ENCODE results near the gene RHNO1.
"Not testable (repeated sequence)": the region's sequence is repeated elsewhere in the genome, so short reads cannot be mapped to it uniquely, and the experiment has no call there.

Gene RHNO1

DNA sequence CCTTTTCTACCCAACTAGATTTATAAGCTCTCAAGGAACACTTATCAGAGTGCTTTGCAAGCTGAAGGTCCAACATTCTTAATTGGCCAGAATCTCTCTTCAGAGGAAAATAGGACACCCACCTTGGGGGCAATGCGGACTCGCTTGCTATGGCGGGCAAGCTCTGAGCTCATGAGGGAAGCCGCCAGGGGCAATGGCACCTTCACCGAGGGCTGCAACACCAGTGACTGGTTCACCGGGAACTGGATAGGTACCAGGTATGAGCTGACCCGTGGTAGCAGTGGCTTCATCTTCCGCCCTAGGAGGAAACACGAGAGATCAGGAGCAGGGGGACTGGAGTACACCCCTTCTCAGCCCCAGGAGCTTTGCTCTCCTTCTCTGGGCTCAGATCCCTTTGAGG, 12.8 kb upstream of the RHNO1 start:
- no peak for DNase-seq (ENCODE audit: extremely low spot score)
- POLR2A ChIA-PET, result no interaction called here
- TF ChIP-seq, protein P1, sequence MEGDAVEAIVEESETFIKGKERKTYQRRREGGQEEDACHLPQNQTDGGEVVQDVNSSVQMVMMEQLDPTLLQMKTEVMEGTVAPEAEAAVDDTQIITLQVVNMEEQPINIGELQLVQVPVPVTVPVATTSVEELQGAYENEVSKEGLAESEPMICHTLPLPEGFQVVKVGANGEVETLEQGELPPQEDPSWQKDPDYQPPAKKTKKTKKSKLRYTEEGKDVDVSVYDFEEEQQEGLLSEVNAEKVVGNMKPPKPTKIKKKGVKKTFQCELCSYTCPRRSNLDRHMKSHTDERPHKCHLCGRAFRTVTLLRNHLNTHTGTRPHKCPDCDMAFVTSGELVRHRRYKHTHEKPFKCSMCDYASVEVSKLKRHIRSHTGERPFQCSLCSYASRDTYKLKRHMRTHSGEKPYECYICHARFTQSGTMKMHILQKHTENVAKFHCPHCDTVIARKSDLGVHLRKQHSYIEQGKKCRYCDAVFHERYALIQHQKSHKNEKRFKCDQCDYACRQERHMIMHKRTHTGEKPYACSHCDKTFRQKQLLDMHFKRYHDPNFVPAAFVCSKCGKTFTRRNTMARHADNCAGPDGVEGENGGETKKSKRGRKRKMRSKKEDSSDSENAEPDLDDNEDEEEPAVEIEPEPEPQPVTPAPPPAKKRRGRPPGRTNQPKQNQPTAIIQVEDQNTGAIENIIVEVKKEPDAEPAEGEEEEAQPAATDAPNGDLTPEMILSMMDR (IDR thresholded peaks at IDR 0.05; ENCODE audit: control extremely low read depth, extremely low read depth, low read depth, missing control alignments), result no peak
- CTCF ChIA-PET, result interaction anchor here (1.0 to 3.4 kb wide), 3 partner anchors 10 to 21 kb away, joined by 3 to 23 read pairs (median 6); no protein-coding TSS in a partner anchor

GRCh38 chr12:2868986-2869632, 7.9 kb upstream of the RHNO1 start:
- CTCF ChIA-PET, result interaction anchor here (1.0 to 3.3 kb wide), 4 partner anchors 8 to 75 kb away, joined by 3 to 18 read pairs (median 3); partner anchors contain the start of genes FOXM1 and RHNO1
- DNase-seq (ENCODE audit: extremely low spot score); POLR2A ChIA-PET: not testable (repeated sequence)

DNA sequence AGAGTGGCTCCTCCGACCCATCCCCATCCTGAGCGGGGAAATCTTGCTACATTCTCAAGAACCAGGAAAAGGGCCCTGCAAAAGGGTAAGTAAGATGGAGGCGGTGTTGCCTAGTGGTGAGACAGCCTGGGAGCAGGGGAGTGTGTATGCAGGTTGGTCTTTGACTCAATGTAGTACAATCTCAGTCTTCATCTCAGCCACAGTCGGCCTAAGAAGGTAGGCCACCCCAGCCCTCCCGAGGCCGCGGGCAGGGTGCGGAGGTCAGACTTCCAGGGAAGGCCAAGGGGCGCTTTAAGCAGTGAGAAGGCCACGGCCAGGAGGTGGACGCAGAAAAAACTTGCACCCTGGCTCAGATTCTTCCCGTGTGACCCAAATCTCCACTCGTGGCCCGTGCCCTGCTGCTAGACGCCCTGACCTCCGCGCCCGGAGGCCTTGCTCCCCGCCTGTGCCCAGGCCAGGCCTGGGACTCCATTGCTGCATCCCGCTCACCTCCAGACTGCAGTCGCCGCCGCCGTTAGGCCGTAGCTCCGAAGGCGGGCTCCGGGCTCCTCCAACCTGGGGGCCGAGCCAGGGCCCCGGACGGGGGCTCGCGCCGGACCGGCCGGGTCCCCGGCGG, 484 bp upstream of the RHNO1 start:
- TF ChIP-seq, protein P1 (IDR thresholded peaks at IDR 0.05; ENCODE audit: control extremely low read depth, extremely low read depth, low read depth, missing control alignments), result no peak
- CTCF ChIA-PET, result interaction anchor here (1.0 to 1.4 kb wide), 4 partner anchors 8 to 157 kb away, joined by 3 to 5 read pairs (median 4); no protein-coding TSS in a partner anchor
- DNase-seq (ENCODE audit: extremely low spot score), result peak; percentile 43
- POLR2A ChIA-PET, result interaction anchor here (1.0 to 1.4 kb wide), 2 partner anchors 9 to 80 kb away, joined by 3 to 4 read pairs; no protein-coding TSS in a partner anchor

DNA sequence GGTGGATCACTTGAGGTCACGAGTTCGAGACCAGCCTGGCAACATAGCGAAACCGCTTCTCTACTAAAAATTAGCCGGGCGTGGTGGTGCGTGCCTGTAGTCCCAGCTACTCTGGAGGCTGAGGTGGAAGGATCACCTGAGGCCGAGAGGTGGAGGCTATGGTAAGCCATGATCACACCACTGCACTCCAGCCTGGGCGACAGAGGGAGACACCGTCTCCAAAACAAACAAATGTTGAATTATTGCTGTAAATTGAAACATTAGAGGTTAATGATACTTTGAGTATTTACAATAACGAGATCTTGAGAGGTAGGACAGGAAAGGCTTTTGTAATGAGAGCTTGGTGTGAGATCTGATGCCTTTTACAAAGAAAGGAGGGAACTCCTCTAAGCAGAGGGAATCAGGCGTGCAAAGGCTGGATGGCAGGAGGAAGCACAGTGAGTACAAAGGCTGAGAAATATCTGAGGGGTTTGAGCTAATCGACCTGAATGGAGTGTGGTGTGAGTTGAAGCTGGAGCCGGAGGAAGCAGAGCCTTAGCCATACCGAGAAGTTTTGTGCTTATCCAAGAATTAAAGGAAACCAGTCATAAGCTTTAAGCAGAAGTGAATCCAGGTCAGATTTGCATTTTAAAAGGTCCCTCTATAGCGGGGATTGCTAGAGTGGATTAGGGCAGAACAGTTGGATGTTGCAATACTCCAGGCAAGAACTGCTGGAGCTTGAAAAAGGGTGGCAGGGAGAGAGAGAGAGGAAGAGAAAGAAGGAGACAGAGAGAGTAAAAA, 1.1 kb downstream of the RHNO1 start:
- TF ChIP-seq, protein P1 (IDR thresholded peaks at IDR 0.05; ENCODE audit: control extremely low read depth, extremely low read depth, low read depth, missing control alignments), result no peak
- CTCF ChIA-PET, result interaction anchor here (1.3 to 2.0 kb wide), 5 partner anchors 9 to 156 kb away, joined by 3 to 9 read pairs (median 3); partner anchors contain the start of genes FKBP4 and TULP3
- POLR2A ChIA-PET, result interaction anchor here (1.0 to 1.4 kb wide), 4 partner anchors 11 to 83 kb away, joined by 3 to 4 read pairs (median 3); partner anchors contain the start of genes FKBP4 and TULP3
- no peak for DNase-seq (ENCODE audit: extremely low spot score)

GRCh38 chr12:2879853-2880252, 2.8 kb downstream of the RHNO1 start:
- TF ChIP-seq, protein P1 (IDR thresholded peaks at IDR 0.05; ENCODE audit: control extremely low read depth, extremely low read depth, low read depth, missing control alignments), result no peak
- DNase-seq (ENCODE audit: extremely low spot score), result no peak
- CTCF ChIA-PET, result interaction anchor here (2.1 kb wide), 1 partner anchor 10 kb away, joined by 8 read pairs; the partner anchor contains the start of gene TULP3
- POLR2A ChIA-PET, result no interaction called here

DNA sequence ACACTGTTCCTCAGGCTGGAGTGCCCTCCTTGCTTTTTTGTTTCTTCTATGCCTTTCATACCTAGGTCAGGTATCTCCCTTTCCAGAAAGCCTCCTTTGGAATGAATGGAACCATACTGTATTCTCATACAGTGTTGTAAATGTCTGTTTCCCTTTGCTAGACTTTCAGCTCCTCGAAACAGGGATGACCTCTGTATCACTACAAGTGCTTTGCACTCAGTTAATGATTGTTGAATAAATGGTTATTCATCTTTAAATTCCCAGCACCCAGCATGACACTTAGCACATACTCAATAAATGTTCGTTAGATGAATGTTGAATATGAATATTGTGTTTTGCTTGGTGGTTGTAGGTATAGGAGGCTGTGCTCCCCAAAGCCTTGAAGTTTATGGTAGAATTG, 7.8 kb downstream of the RHNO1 start:
- ChIA-PET CTCF (interaction anchor here (1.0 to 2.7 kb wide), 14 partner anchors 8 to 158 kb away, joined by 3 to 14 read pairs (median 4); partner anchors contain the start of genes FOXM1 and RHNO1), POLR2A (interaction anchor here (0.7 kb wide), 1 partner anchor 22 kb away, joined by 4 read pairs; no protein-coding TSS in a partner anchor)
- no peak for DNase-seq (ENCODE audit: extremely low spot score)
- TF ChIP-seq, protein P1 (IDR thresholded peaks at IDR 0.05; ENCODE audit: control extremely low read depth, extremely low read depth, low read depth, missing control alignments), result no peak
